Endothelial cell of umbilical vein (primary cell): ENCODE data around the gene BRSK2. TPM values are rescaled to one million over a fixed set of nuclear protein-coding genes. Genes with fewer than 3 reads are reported as not detected.

Experiments
- BruUV-seq: library from RNA; stranded (reverse); fragments of 400-500 nt; replicated peaks from 2 replicates; lab custom pipeline; 2021; lab: Mats Ljungman, UMichigan
- CTCF ChIA-PET: fragments of 300-600, 350-600 bp; sonication (Branson Sonifier 250); formaldehyde crosslinking; loops from one replicate; lab custom pipeline; 2021; ENCODE audit warnings: antibody characterized with exemption, inconsistent platforms; lab: Charles Lee
- POLR2A ChIA-PET: fragments of 300-600, 350-600 bp; sonication (Branson Sonifier 250); formaldehyde crosslinking; loops from one replicate; lab custom pipeline; 2021; ENCODE audit warnings: antibody characterized with exemption, inconsistent platforms; lab: Charles Lee
- DNase-seq: peaks from one replicate; pipeline ENCODE4 v3.0.0-alpha.2; 2011; ENCODE audit warnings: low read depth, low spot score
- FAIRE-seq: peaks from 2 replicates; lab custom pipeline; 2011; peaks lifted over from hg19 to GRCh38; lab: Jason Lieb, UNC
- H2AFZ ChIP-seq: 2 replicates; pipeline ENCODE4 v1.6.0; 2012; ENCODE audit warnings: low read depth, low read length, control low read depth, inconsistent platforms
- H3K27ac ChIP-seq: 2 replicates; pipeline ENCODE4 v1.5.1; 2011; ENCODE audit warnings: low read depth, mild to moderate bottlenecking, control low read depth, low read length, moderate library complexity; ENCODE audit not compliant: insufficient read depth
- H3K27me3 ChIP-seq, 2 experiments: 2 replicates each; pipeline versions ENCODE4 v1.6.0 to v1.6.1; 2011; ENCODE audit warnings: low read length in 2 of 2, mixed read lengths in 1 of 2; ENCODE audit not compliant: control insufficient read depth in 2 of 2, insufficient read depth in 2 of 2
- H3K36me3 ChIP-seq, 2 experiments: 2 replicates in 1 of 2; 3 replicates in 1 of 2; pipeline ENCODE4 v1.5.1; 2011; ENCODE audit warnings: low read length in 2 of 2, mild to moderate bottlenecking in 1 of 2, moderate library complexity in 1 of 2; ENCODE audit not compliant: control insufficient read depth in 2 of 2, insufficient read depth in 2 of 2; ENCODE audit errors: extremely low read depth in 1 of 2
- H3K4me1 ChIP-seq: 3 replicates; pipeline ENCODE4 v1.5.1; 2011; ENCODE audit warnings: mild to moderate bottlenecking, low read length; ENCODE audit not compliant: control insufficient read depth, insufficient read depth; ENCODE audit errors: extremely low read depth
- H3K4me2 ChIP-seq: 2 replicates; pipeline ENCODE4 v1.6.1; 2011; ENCODE audit warnings: low read length, control low read depth, mixed read lengths; ENCODE audit not compliant: insufficient read depth
- H3K4me3 ChIP-seq, 3 experiments: fragments of 200-600 bp in 1 of 3; sonication (generic), shearing (Covaris generic) in 1 of 3; replicated peaks in 1 of 3; 2 replicates each; pipeline ENCODE4 v1.5.1; 2011 to 2016; ENCODE audit warnings: control low read depth in 3 of 3, low read length in 3 of 3, mild to moderate bottlenecking in 2 of 3, inconsistent platforms in 1 of 3, low read depth in 1 of 3, moderate library complexity in 1 of 3; ENCODE audit not compliant: insufficient read depth in 1 of 3
- H3K79me2 ChIP-seq: 2 replicates; pipeline ENCODE4 v1.6.0; 2012; ENCODE audit warnings: low read length, inconsistent platforms; ENCODE audit not compliant: control insufficient read depth, insufficient read depth
- H3K9ac ChIP-seq: replicated peaks from 2 replicates; pipeline ENCODE3; 2011; ENCODE audit warnings: low read length, control low read depth; ENCODE audit not compliant: insufficient read depth; ENCODE audit errors: extremely low read depth
- H3K9me1 ChIP-seq: replicated peaks from 3 replicates; pipeline ENCODE4 v1.6.0; 2011; ENCODE audit warnings: mild to moderate bottlenecking, low read length; ENCODE audit not compliant: control insufficient read depth, insufficient read depth; ENCODE audit errors: extremely low read depth
- H3K9me3 ChIP-seq: replicated peaks from 2 replicates; pipeline ENCODE4 v1.5.1; 2012; ENCODE audit warnings: low read length, inconsistent platforms; ENCODE audit not compliant: control insufficient read depth, insufficient read depth
- H4K20me1 ChIP-seq: replicated peaks from 2 replicates; pipeline ENCODE3; 2011; ENCODE audit warnings: mild to moderate bottlenecking, low read length; ENCODE audit not compliant: control insufficient read depth, insufficient read depth; ENCODE audit errors: extremely low read depth
- EZH2 ChIP-seq: IDR thresholded peaks from 2 replicates; pipeline ENCODE4 v1.6.1; 2012; ENCODE audit warnings: borderline replicate concordance, low read depth, mild to moderate bottlenecking, moderate library complexity, low read length, inconsistent platforms; ENCODE audit not compliant: severe bottlenecking
- FOS ChIP-seq: IDR thresholded peaks from 2 replicates; pipeline ENCODE4 v1.6.1; 2011; ENCODE audit warnings: mild to moderate bottlenecking, low read length, moderate library complexity, borderline replicate concordance; ENCODE audit not compliant: insufficient read depth
- GATA2 ChIP-seq: IDR thresholded peaks from 2 replicates; pipeline ENCODE4 v1.7.0; 2011; ENCODE audit warnings: low read depth, mild to moderate bottlenecking, moderate library complexity, mixed read lengths, low read length; ENCODE audit not compliant: insufficient read length, insufficient read depth
- JUN ChIP-seq: IDR thresholded peaks from 2 replicates; pipeline ENCODE4 v1.6.1; 2011; ENCODE audit warnings: borderline replicate concordance, low read depth; ENCODE audit not compliant: insufficient read length, insufficient read depth
- MAX ChIP-seq: IDR thresholded peaks from 2 replicates; pipeline ENCODE4 v1.6.1; 2011; ENCODE audit not compliant: insufficient read depth, insufficient read length
- MYC ChIP-seq: IDR thresholded peaks from one replicate; pipeline ENCODE4 v1.6.1; 2011; ENCODE audit warnings: mild to moderate bottlenecking, low read depth, low read length
- POLR2A ChIP-seq: IDR thresholded peaks from 2 replicates; pipeline ENCODE4 v1.6.1; 2012; ENCODE audit warnings: low read depth, mild to moderate bottlenecking, control low read depth, low read length
- POLR2AphosphoS5 ChIP-seq: IDR thresholded peaks from 2 replicates; pipeline ENCODE4 v1.6.1; 2012; ENCODE audit warnings: low read depth, mild to moderate bottlenecking, control low read depth, low read length, moderate library complexity; ENCODE audit not compliant: insufficient read depth
- dilution Hi-C: fragments of 300-500 bp; cut with MboI; formaldehyde crosslinking; loops from one replicate; pipeline ENCODE4 v1.15.0; 2019; ENCODE audit warnings: low sequenced_read_pairs; ENCODE audit not compliant: extremely low pct_ligation_motif_present
- intact Hi-C: fragments of 100-400 bp; cut with micrococcal nuclease; formaldehyde crosslinking; loops from one replicate; pipeline ENCODE4 v1.10.0; 2022
- polyA plus RNA-seq, 4 experiments: library from polyadenylated mRNA; depleted of rRNA in 3 of 4; stranded (reverse) in 3 of 4; unstranded in 1 of 4; fragments of >200 nt; gene quantifications; 2 replicates each; pipeline versions ENCODE4 v1.2.1 to v1.2.3, GENCODE V29; 2011 to 2012; ENCODE audit warnings: missing spikeins in 1 of 4
- total RNA-seq: library from RNA; stranded (reverse); gene quantifications from 2 replicates; pipeline ENCODE4 v1.2.3, GENCODE V29; 2021
- TF ChIP-seq, protein P1 (sequence below), 2 donors: IDR thresholded peaks; 1 replicate in 1 of 2; 2 replicates in 1 of 2; pipeline ENCODE4 v1.5.1; 2011; ENCODE audit warnings: low read length in 2 of 2, mild to moderate bottlenecking in 2 of 2, moderate library complexity in 2 of 2, control low read depth in 1 of 2, inconsistent platforms in 1 of 2, low read depth in 1 of 2; ENCODE audit not compliant: insufficient read depth in 1 of 2; ENCODE audit errors: extremely low read depth in 1 of 2

Gene BRSK2
- total and polyA plus RNA-seq, 2 donors (not counting 3 experiments of a cell fraction or from before 2014, with no cell fraction given): 0.08 to 0.20 TPM

DNA sequence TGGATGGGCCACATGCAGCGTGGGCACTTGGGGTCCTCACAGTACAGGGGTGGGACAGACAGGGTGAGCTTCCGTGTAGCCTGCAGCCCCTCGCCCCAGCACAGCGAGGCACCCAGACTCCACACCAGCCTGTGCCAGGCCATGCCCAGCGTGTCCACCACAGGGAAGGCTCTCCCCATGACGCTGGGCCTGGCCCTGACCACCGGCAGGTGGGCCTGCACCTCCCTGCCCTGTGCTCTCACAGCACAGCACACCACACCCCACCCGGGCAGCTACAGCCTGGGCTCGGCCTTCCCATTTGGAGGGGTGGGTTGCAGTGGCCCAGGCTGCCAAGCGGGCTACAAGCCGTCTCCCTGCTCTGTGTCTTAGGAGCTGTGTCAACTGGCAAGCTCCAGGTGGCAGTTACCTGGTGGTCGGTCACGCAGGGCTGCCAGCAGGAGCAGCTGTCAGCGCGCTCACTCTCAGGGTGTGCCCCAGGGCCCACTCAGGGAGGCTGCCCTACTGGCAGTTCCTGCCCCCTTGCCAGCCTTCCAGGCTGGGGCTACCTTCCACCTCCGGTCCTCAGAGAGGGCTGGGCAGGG, 92.2 kb downstream of the BRSK2 start:
- ChIA-PET CTCF (no interaction called here), POLR2A (no interaction called here)
- Histone ChIP-seq H3K4me1 (no peaks in the 10 kb centered on the region), H3K79me2 (no peaks in the 10 kb centered on the region), H3K36me3 (peaks cover 0 to 8% of the 10 kb centered on the region in 2 experiments), H3K27ac (no peak overlapping the region), H2AFZ (no peak overlapping the region), H3K9me1 (no peaks in the 10 kb centered on the region), H3K27me3 (no peaks in the 10 kb centered on the region), H4K20me1 (no peaks in the 10 kb centered on the region), H3K9me3 (no peaks in the 10 kb centered on the region), H3K4me2 (no peak overlapping the region), H3K9ac (no peak overlapping the region), H3K4me3 (no peak overlapping the region)
- no peak for FAIRE-seq
- no TSS peak for BruUV-seq
- intact Hi-C loops (no loop called here), dilution Hi-C loops (no loop called here)
- DNase-seq: no peak
- TF ChIP-seq EZH2 (no peak), POLR2A (no peak), JUN (no peak), MAX (no peak), GATA2 (no peak), POLR2AphosphoS5 (no peak), FOS (no peak), MYC (no peak)
- TF ChIP-seq, protein P1, sequence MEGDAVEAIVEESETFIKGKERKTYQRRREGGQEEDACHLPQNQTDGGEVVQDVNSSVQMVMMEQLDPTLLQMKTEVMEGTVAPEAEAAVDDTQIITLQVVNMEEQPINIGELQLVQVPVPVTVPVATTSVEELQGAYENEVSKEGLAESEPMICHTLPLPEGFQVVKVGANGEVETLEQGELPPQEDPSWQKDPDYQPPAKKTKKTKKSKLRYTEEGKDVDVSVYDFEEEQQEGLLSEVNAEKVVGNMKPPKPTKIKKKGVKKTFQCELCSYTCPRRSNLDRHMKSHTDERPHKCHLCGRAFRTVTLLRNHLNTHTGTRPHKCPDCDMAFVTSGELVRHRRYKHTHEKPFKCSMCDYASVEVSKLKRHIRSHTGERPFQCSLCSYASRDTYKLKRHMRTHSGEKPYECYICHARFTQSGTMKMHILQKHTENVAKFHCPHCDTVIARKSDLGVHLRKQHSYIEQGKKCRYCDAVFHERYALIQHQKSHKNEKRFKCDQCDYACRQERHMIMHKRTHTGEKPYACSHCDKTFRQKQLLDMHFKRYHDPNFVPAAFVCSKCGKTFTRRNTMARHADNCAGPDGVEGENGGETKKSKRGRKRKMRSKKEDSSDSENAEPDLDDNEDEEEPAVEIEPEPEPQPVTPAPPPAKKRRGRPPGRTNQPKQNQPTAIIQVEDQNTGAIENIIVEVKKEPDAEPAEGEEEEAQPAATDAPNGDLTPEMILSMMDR (IDR thresholded peaks at IDR 0.05; ENCODE audit: extremely low read depth in 1 of 2, insufficient read depth in 1 of 2, low read depth in 1 of 2, low read length in 2 of 2): no peak
